ENCODE measurements around the gene HK1.

GRCh38 chr10:69229616-69229916 lies 48.7 kb upstream of the HK1 start:
- TF ChIP-seq CTCF (IDR thresholded peaks at IDR 0.05) (no peak), POLR2A (IDR thresholded peaks at IDR 0.05) (no peak)
